OCI-LY3 (cell line): ENCODE results near the gene TECTA.

Experiments used
- CTCF ChIP-seq: fragments of 200-600, 300-600 bp; sonication (generic); IDR thresholded peaks from 2 replicates; pipeline ENCODE4 v1.5.1; 2014; ENCODE audit warnings: antibody characterized with exemption, low read length, low read depth
- EZH2phosphoT487 ChIP-seq: fragments of 200-600 bp; shearing (Covaris generic); IDR thresholded peaks from 2 replicates; pipeline ENCODE4 v1.6.1; 2018; ENCODE audit warnings: antibody characterized with exemption, mixed run types, low read depth

- TF ChIP-seq CTCF, result no peak
- TF ChIP-seq EZH2phosphoT487, result no peak
Measured at GRCh38 chr11:121067026-121067425, 34.0 kb upstream of the TECTA start.
